ENCODE measurements around the gene UNC13B.

Gene UNC13B

DNA sequence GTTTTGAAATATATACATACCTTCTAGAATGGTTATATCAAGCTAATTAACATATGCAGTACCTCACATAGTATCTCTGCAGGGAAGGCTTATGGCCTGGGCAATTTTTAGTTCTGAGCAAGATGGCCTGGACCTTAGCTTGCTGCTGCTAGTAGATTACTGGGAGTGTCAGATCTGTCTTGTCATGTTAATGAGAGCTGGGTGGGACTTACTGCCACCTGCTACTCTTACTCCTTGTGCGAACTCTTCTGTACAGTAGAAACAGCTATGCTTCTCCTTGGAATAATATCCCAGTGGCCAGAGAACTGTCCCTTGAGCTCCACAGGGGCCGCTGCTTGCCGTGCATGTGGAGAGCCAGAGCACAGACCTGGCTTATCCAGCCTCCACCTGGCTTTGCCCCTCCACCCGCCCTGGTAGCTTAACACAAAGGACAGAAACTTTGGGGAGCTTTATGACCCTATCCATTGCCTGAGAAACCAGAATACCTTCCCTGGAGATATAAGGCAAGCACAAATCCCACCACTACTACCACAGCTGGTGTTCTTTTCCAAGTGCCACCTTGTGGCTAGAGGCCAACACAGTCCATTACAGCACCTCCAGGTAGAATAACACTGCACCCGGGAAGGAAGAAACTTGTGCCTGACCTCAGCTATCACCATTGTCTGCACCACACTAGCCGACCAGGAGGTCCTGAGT is 253.7 kb downstream of the UNC13B start:
- no peak for DNase-seq (ENCODE audit: low read depth)
- TF ChIP-seq, protein P1, sequence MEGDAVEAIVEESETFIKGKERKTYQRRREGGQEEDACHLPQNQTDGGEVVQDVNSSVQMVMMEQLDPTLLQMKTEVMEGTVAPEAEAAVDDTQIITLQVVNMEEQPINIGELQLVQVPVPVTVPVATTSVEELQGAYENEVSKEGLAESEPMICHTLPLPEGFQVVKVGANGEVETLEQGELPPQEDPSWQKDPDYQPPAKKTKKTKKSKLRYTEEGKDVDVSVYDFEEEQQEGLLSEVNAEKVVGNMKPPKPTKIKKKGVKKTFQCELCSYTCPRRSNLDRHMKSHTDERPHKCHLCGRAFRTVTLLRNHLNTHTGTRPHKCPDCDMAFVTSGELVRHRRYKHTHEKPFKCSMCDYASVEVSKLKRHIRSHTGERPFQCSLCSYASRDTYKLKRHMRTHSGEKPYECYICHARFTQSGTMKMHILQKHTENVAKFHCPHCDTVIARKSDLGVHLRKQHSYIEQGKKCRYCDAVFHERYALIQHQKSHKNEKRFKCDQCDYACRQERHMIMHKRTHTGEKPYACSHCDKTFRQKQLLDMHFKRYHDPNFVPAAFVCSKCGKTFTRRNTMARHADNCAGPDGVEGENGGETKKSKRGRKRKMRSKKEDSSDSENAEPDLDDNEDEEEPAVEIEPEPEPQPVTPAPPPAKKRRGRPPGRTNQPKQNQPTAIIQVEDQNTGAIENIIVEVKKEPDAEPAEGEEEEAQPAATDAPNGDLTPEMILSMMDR (conservative IDR thresholded peaks at IDR 0.05; ENCODE audit: low read length): no peak
- no peak overlapping the region for H3K4me3 ChIP-seq (ENCODE audit: low read length)

DNA sequence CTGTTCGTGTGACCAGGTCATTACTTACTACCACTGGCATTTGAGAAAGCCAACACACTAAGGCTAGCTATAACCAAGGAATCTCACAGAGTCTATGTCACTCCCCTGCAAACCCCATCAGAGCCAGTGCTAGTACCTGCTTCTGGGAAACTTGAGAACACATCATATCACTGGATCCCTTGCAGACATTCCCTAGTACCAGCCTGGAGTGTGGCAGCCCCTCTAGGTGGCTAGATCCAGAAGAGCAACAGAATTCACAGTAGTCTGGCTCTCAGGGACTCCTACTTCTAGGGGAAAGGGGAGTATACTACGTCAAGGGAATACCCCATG is 254.3 kb downstream of the UNC13B start:
- DNase-seq (ENCODE audit: low read depth): no peak
- TF ChIP-seq, protein P1 (conservative IDR thresholded peaks at IDR 0.05; ENCODE audit: low read length): no peak
- H3K4me3 ChIP-seq (ENCODE audit: low read length): no peak overlapping the region

DNA sequence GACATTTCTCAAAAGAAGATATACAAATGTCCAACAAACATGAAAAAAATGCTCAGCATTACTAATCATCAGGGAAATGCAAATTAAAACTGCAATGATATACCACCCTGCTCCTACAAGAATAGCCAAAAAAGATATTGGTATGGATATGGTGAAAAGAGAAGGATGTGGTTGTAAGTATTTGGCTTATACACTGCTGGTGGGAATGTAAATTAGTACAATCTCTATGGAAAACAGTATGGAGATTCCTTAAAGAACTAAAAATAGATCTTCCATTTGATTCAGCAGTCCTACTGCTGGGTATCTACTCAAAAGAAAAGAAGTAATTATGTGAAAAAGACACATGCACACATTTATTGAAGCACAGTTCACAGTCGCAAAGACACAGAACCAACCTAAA is 260.5 kb downstream of the UNC13B start:
- DNase-seq (ENCODE audit: low read depth): no peak
- TF ChIP-seq, protein P1 (conservative IDR thresholded peaks at IDR 0.05; ENCODE audit: low read length): no peak

DNA sequence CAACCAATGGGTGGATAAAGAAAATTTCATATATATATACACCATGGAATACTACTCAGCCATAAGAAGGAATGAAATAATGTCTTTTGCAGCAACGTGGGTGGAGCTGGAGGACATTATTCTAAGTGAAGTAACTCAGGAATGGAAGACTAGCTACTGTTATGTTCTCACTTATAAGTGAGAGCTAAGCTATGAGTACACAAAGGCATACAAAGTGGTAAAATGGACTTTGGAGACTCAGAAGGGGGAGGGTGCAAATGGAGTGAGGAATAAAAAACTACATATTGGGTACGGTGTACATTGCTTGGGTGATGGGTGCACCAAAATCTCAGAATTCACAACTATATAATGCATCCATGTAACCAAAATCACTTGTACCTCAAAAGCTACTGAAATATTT is 260.9 kb downstream of the UNC13B start:
- TF ChIP-seq, protein P1 (conservative IDR thresholded peaks at IDR 0.05; ENCODE audit: low read length): no peak
- no peak overlapping the region for H3K4me3 ChIP-seq (ENCODE audit: low read length)
- DNase-seq (ENCODE audit: low read depth): no peak

More for the DNA sequence above, 260.5 kb downstream of the UNC13B start:
- H3K4me3 ChIP-seq (ENCODE audit: low read length): no peak overlapping the region

DNA sequence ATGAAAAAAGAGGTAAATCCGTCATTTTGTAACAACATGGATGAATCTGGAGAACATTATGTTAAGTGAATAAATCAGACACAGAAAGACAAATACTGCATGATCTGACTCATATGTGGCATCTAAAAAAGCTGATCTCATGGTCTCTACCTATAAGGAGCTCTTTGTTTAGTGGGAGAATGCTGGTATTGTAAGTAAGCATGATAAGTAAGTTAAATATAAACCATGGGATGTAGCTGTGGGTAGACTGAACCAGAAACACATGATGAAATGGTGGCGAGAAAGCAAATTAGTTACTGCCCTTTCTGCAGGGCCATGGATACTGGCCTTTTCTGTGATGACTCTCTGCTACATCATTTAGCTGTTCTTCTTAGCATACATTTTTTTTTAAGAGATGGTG is 261.7 kb downstream of the UNC13B start:
- H3K4me3 ChIP-seq (ENCODE audit: low read length): no peak overlapping the region
- TF ChIP-seq, protein P1 (conservative IDR thresholded peaks at IDR 0.05; ENCODE audit: low read length): no peak
- no peak for DNase-seq (ENCODE audit: low read depth)

DNA sequence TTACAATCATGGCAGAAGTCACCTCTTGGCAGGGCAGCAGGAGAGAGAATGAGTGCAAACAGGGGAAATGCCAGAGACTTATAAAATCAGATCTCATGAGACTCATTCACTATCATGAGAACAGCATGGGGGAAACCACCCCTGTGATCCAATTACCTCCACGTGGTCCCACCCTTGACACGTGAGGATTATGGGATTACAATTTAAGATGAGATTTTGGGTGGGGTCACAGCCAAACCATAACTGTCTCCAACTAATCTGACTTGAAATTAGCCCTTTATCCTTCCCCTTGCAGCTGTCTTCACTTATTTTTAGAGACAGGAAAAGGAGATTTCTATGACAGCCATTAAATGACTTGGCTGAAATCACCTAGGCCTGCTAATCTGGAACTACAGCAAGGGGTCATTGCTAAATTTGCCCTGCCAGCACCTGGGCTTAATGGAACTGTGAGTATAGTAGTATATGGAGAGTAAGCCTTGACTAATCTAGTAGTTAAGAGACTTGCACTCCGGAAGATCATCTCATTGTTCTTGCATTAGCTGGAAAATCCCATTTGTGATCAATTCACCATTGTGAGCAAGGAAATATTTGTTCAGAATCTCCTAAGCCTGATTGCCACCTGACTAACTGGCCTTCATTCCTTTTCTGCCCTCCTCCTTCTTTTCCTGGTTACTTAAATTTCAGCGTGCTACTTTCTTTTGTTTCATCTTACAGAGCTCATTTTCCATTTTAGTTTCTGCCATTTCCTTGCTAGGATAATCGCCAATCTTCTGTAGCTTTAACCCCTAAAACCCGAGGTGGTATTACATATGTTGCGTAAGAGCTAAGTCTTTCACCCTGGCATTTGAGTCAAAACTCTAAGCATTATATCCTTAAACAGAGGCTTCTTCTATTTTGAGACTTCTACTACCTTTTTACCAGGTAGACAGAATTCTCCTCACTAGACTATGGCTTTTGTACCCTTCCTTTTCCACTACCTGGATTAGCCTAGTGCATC is 262.8 kb downstream of the UNC13B start:
- no peak overlapping the region for H3K4me3 ChIP-seq (ENCODE audit: low read length)
- TF ChIP-seq, protein P1 (conservative IDR thresholded peaks at IDR 0.05; ENCODE audit: low read length): no peak
- DNase-seq (ENCODE audit: low read depth): no peak

Data from AG10803 (cell line).